Measurements from ENCODE around the gene NOL4L. TPM values are rescaled to one million over a fixed set of nuclear protein-coding genes. Genes with fewer than 3 reads are reported as not detected.

NOL4L gene
- total RNA-seq, 4 donors from 2014 or later, result 45.6 to 105 (median 85.9) TPM

DNA sequence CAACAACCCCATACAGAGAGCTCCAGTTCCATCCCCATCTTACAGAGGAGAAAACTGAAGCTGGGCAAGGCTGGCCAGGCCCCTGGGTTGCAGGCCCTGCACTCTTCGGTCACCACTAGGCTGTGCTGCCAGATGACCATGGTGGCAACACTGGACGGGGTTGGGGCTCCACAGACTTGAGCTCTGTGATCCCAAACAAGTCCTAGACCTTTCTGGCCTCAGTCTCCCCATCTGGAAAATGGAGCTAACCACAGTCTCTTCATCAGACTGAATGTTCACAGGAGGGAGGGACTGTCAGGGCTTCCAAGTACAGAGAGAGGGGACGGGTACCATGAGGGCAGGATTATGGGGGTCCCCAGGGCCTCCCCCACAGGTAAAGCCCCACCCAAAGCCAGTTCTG, 41.3 kb upstream of the NOL4L start:
- H3K36me3 ChIP-seq, result no peaks in the 10 kb centered on the region
- peaks cover 20% of the 10 kb centered on the region for H3K27me3 ChIP-seq
- in situ Hi-C loops (cut with MboI; ENCODE audit: low pct_ligation_motif_present in 1 of 4, low pct_unique_long_range_greater_than_20kb in 1 of 4, low sequenced_read_pairs in 3 of 4), result no loop called here
- no peak for DNase-seq
- peaks cover 8 to 12% (median 10%) of the 10 kb centered on the region in 4 donors for H3K4me1 ChIP-seq
- 74% methylated on average over 3 of the region's 3 CpGs; no CpG with 5 or more reads in 1 of the 2 donors for WGBS, 2 donors (ENCODE audit: low coverage in 1 of 2)
- H3K4me3 ChIP-seq, result no peak overlapping the region
- TF ChIP-seq POLR2A (IDR thresholded peaks at IDR 0.05) (no peak), EP300 (IDR thresholded peaks at IDR 0.05; ENCODE audit: low read depth) (no peak), POLR2AphosphoS5 (IDR thresholded peaks at IDR 0.05) (no peak)
- TF ChIP-seq, protein P1, sequence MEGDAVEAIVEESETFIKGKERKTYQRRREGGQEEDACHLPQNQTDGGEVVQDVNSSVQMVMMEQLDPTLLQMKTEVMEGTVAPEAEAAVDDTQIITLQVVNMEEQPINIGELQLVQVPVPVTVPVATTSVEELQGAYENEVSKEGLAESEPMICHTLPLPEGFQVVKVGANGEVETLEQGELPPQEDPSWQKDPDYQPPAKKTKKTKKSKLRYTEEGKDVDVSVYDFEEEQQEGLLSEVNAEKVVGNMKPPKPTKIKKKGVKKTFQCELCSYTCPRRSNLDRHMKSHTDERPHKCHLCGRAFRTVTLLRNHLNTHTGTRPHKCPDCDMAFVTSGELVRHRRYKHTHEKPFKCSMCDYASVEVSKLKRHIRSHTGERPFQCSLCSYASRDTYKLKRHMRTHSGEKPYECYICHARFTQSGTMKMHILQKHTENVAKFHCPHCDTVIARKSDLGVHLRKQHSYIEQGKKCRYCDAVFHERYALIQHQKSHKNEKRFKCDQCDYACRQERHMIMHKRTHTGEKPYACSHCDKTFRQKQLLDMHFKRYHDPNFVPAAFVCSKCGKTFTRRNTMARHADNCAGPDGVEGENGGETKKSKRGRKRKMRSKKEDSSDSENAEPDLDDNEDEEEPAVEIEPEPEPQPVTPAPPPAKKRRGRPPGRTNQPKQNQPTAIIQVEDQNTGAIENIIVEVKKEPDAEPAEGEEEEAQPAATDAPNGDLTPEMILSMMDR (IDR thresholded peaks at IDR 0.05), result no peak
- no peaks in the 10 kb centered on the region for H3K9me3 ChIP-seq
- intact Hi-C loops (cut with DNase I; ENCODE audit: low total_unique reads), result loop anchor here (10.0 kb wide), 1 partner anchor 1498 kb away; no protein-coding TSS in a partner anchor
- no peak overlapping the region for H3K27ac ChIP-seq

DNA sequence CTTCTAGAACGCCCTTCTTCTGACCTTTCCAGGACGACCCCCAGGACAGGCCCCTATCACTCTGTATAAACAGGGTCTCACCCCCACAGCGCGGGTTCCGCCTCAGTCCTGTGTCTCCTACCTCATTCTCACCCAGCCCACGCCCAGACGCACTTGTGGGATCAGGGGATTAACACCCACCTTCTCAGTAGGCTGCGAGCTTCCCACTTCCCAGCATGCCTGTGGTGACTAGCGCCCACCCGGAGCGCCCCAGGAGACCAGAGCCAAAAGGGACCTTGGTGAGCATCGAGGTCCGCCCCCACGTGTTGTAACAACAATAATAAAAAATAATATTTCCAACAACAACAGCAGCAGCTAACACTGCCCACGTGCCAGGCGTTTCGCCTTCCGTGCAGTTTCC, 40.9 kb upstream of the NOL4L start:
- no peak for DNase-seq
- intact Hi-C loops (cut with DNase I; ENCODE audit: low total_unique reads) (loop anchor here (10.0 kb wide), 1 partner anchor 1499 kb away; no protein-coding TSS in a partner anchor), in situ Hi-C loops (cut with MboI; ENCODE audit: low pct_ligation_motif_present in 1 of 4, low pct_unique_long_range_greater_than_20kb in 1 of 4, low sequenced_read_pairs in 3 of 4) (no loop called here)
- no peak overlapping the region for H3K27ac ChIP-seq
- 88% methylated on average over 18 of the region's 18 CpGs; no CpG with 5 or more reads in 1 of the 2 donors for WGBS, 2 donors (ENCODE audit: low coverage in 1 of 2)
- peaks cover 8 to 12% (median 10%) of the 10 kb centered on the region in 4 donors for H3K4me1 ChIP-seq
- H3K36me3 ChIP-seq, result no peaks in the 10 kb centered on the region
- peaks cover 20% of the 10 kb centered on the region for H3K27me3 ChIP-seq
- no peaks in the 10 kb centered on the region for H3K9me3 ChIP-seq
- no peak overlapping the region for H3K4me3 ChIP-seq
- TF ChIP-seq POLR2AphosphoS5 (IDR thresholded peaks at IDR 0.05), result no peak
- TF ChIP-seq EP300 (IDR thresholded peaks at IDR 0.05; ENCODE audit: low read depth), result no peak
- no peak for TF ChIP-seq POLR2A (IDR thresholded peaks at IDR 0.05)
- TF ChIP-seq, protein P1 (IDR thresholded peaks at IDR 0.05), result no peak

- Histone ChIP-seq H3K9me3 (no peaks in the 10 kb centered on the region), H3K36me3 (no peaks in the 10 kb centered on the region), H3K27ac (no peak overlapping the region), H3K27me3 (peaks cover 20% of the 10 kb centered on the region), H3K4me3 (no peak overlapping the region), H3K4me1 (peaks cover 8 to 12% (median 10%) of the 10 kb centered on the region in 4 donors)
- 93 to 95% methylated on average over 3 to 5 of the region's 5 CpGs for WGBS, 2 donors (ENCODE audit: low coverage in 1 of 2)
- in situ Hi-C loops (cut with MboI; ENCODE audit: low pct_ligation_motif_present in 1 of 4, low pct_unique_long_range_greater_than_20kb in 1 of 4, low sequenced_read_pairs in 3 of 4) (no loop called here), intact Hi-C loops (cut with DNase I; ENCODE audit: low total_unique reads) (loop anchor here (10.0 kb wide), 1 partner anchor 1500 kb away; no protein-coding TSS in a partner anchor)
- DNase-seq, result no peak
- TF ChIP-seq EP300 (IDR thresholded peaks at IDR 0.05; ENCODE audit: low read depth) (no peak), POLR2A (IDR thresholded peaks at IDR 0.05) (no peak), POLR2AphosphoS5 (IDR thresholded peaks at IDR 0.05) (no peak)
- TF ChIP-seq, protein P1 (IDR thresholded peaks at IDR 0.05), result no peak
Observed at GRCh38 chr20:32624687-32625345, 39.7 kb upstream of the NOL4L start.

- H3K27ac ChIP-seq, result no peak overlapping the region
- no peaks in the 10 kb centered on the region for H3K9me3 ChIP-seq
- no peak for DNase-seq
- intact Hi-C loops (cut with DNase I; ENCODE audit: low total_unique reads) (loop anchor here (10.0 kb wide), 1 partner anchor 1501 kb away; no protein-coding TSS in a partner anchor), in situ Hi-C loops (cut with MboI; ENCODE audit: low pct_ligation_motif_present in 1 of 4, low pct_unique_long_range_greater_than_20kb in 1 of 4, low sequenced_read_pairs in 3 of 4) (no loop called here)
- TF ChIP-seq, protein P1 (IDR thresholded peaks at IDR 0.05), result no peak
- no peaks in the 10 kb centered on the region for H3K36me3 ChIP-seq
- peaks cover 8 to 12% (median 10%) of the 10 kb centered on the region in 4 donors for H3K4me1 ChIP-seq
- no peak overlapping the region for H3K4me3 ChIP-seq
- WGBS, 2 donors (ENCODE audit: low coverage in 1 of 2), result 74% methylated on average over 18 of the region's 18 CpGs; no CpG with 5 or more reads in 1 of the 2 donors
- H3K27me3 ChIP-seq, result peaks cover 20% of the 10 kb centered on the region
Observed at GRCh38 chr20:32623667-32624157, 38.6 kb upstream of the NOL4L start.
